ENCODE data around the gene HAS3.
A peak's percentile ranks its signal among the peaks of the same experiment; 100 is the strongest.

HAS3 gene

DNA sequence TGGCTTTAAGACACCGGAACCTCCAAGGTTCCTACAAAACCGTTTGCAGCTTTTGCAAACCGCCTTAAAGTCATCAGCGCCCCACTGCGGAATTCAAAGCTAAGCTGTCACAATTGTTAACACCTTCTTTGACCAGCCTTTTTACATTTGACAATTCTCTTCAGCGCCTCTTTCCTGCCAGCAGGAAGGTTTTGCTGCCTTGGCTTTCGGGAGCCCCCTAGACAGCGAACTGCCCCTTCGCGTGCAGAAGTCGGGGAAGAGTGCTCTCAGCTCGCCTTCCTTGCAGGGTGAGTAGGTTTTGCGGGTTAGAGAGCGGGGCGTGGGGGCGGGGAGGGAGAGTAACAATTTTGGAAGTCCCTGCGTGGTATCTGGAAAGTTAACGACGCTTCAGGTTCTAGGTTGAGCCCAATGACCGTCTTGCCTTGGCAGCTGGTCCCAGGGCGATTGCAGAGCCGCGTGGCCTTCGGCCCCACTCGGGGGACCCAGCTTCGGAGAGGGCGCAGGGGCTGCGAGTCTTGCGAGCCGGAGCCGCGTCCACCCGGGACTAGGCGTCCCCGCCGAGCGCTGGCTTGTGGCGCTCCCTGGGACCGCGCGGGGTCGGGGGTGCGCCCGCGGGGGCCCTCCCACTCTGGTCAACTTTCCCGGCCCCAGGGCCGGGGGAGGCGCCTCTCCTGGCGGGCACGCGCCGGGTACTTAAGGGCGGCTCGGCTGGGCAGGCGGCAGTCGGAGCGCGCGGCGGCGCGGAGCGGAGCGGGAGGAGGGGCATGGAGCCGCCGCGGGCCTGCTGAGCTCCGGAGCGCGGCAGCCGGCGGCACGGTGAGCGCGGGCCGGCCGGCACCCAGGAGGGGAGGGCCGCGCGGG is at the start of gene HAS3:
HAS3 (plus strand) TSS at position 153 of the 861 bp plus-strand sequence. CDS start 3,743 bp downstream, outside the sequence.
- Histone ChIP-seq H3K4me1 (ENCODE audit: control insufficient read depth, insufficient read depth, low read length) (no peaks in the 10 kb centered on the region; the same call in 1 of the 2 replicates), H3K9me3 (ENCODE audit: control insufficient read depth, insufficient read depth, low read depth, low read length) (no peaks in the 10 kb centered on the region), H3K36me3 (ENCODE audit: control insufficient read depth in 2 of 2, insufficient read depth in 1 of 2, low read length in 2 of 2) (peaks cover 0 to 14% of the 10 kb centered on the region in 2 experiments; a peak in 1 of 3 replicates), H3K27ac (ENCODE audit: extremely low read depth, low read depth, low read length) (peak within 1 kb of the TSS; percentile 63; the same call in 1 of the 2 replicates), H3K4me3 (ENCODE audit: low read depth, low read length) (peak within 1 kb of the TSS; percentile 49)
- POLR2A ChIA-PET: interaction anchor here (0.6 to 1.2 kb wide), 5 partner anchors 12 to 319 kb away, joined by 3 to 6 read pairs (median 3); no protein-coding TSS in a partner anchor
- CTCF ChIA-PET: interaction anchor here (0.6 to 2.2 kb wide), 9 partner anchors 11 to 577 kb away, joined by 3 to 11 read pairs (median 3); no protein-coding TSS in a partner anchor
- TF ChIP-seq KLF1 (tag by site-specific recombination; IDR thresholded peaks at IDR 0.05): peak; percentile 34; the same call in 1 of the 2 replicates
- peak; percentile 38; the same call in 1 of the 2 replicates for TF ChIP-seq ZBTB6 (tag by site-specific recombination; IDR thresholded peaks at IDR 0.05)
- TF ChIP-seq ZNF654 (tag by site-specific recombination; IDR thresholded peaks at IDR 0.05; ENCODE audit: low read depth): no peak
- no peak for TF ChIP-seq ZNF23 (tag by site-specific recombination; IDR thresholded peaks at IDR 0.05; ENCODE audit: borderline replicate concordance)
- TF ChIP-seq, protein P1, sequence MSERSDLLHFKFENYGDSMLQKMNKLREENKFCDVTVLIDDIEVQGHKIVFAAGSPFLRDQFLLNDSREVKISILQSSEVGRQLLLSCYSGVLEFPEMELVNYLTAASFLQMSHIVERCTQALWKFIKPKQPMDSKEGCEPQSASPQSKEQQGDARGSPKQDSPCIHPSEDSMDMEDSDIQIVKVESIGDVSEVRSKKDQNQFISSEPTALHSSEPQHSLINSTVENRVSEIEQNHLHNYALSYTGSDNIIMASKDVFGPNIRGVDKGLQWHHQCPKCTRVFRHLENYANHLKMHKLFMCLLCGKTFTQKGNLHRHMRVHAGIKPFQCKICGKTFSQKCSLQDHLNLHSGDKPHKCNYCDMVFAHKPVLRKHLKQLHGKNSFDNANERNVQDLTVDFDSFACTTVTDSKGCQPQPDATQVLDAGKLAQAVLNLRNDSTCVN (tag by site-specific recombination; optimal IDR thresholded peaks at IDR 0.05): peak; percentile 87
- TF ChIP-seq ZXDB (tag by site-specific recombination; IDR thresholded peaks at IDR 0.05): peak; percentile 56; the same call in 1 of the 2 replicates
- 0 out of 2 replicates have a peak, but pooled peaks have one; percentile 29 for TF ChIP-seq ZBTB11 (tag by site-specific recombination; conservative IDR thresholded peaks at IDR 0.05; ENCODE audit: low read depth)
- TF ChIP-seq, protein P2, sequence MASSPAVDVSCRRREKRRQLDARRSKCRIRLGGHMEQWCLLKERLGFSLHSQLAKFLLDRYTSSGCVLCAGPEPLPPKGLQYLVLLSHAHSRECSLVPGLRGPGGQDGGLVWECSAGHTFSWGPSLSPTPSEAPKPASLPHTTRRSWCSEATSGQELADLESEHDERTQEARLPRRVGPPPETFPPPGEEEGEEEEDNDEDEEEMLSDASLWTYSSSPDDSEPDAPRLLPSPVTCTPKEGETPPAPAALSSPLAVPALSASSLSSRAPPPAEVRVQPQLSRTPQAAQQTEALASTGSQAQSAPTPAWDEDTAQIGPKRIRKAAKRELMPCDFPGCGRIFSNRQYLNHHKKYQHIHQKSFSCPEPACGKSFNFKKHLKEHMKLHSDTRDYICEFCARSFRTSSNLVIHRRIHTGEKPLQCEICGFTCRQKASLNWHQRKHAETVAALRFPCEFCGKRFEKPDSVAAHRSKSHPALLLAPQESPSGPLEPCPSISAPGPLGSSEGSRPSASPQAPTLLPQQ (tag by site-specific recombination; IDR thresholded peaks at IDR 0.05): peak; percentile 57
- peak; percentile 16; the same call in 1 of the 2 replicates for TF ChIP-seq PRDM10 (tag by site-specific recombination; IDR thresholded peaks at IDR 0.05)
- TF ChIP-seq ZBTB8A (tag by site-specific recombination; IDR thresholded peaks at IDR 0.05): peak; percentile 46
- peak; percentile 86 for TF ChIP-seq ZBTB20 (tag by site-specific recombination; IDR thresholded peaks at IDR 0.05)
- TF ChIP-seq ZBTB17 (tag by site-specific recombination; IDR thresholded peaks at IDR 0.05): 0 out of 2 replicates have a peak, but pooled peaks have one; percentile 32
- TF ChIP-seq ZNF791 (tag by site-specific recombination; IDR thresholded peaks at IDR 0.05): 0 out of 2 replicates have a peak, but pooled peaks have one; percentile 31
- TF ChIP-seq ZIC2 (tag by site-specific recombination; IDR thresholded peaks at IDR 0.05): peak; percentile 21; the same call in 1 of the 2 replicates
- TF ChIP-seq PATZ1 (tag by site-specific recombination; IDR thresholded peaks at IDR 0.05): peak; percentile 54
- TF ChIP-seq GLIS2 (tag by site-specific recombination; IDR thresholded peaks at IDR 0.05): peak; percentile 75
- TF ChIP-seq ZNF354C (tag by site-specific recombination; IDR thresholded peaks at IDR 0.05; ENCODE audit: borderline replicate concordance, low read depth): no peak
- peak; percentile 46; the same call in 1 of the 2 replicates for TF ChIP-seq ZBTB48 (tag by site-specific recombination; IDR thresholded peaks at IDR 0.05)
- 0 out of 2 replicates have a peak, but pooled peaks have one; percentile 17 for TF ChIP-seq SP7 (tag by site-specific recombination; IDR thresholded peaks at IDR 0.05)
- no peak for TF ChIP-seq ZNF324 (tag by site-specific recombination; IDR thresholded peaks at IDR 0.05)
- TF ChIP-seq ZFHX2 (tag by site-specific recombination; conservative IDR thresholded peaks at IDR 0.05): peak; percentile 55
- no peak for TF ChIP-seq TCF7L2 (IDR thresholded peaks at IDR 0.05; ENCODE audit: borderline replicate concordance, low read depth, low read length)
